WTC11 (cell line): ENCODE measurements around the gene SLC17A9. TPM values are rescaled to one million over a fixed set of nuclear protein-coding genes. Genes with fewer than 3 reads are reported as not detected.

ENCODE experiments used
- ATAC-seq: fragments of 200-7000 bp; cut with Tn5 transposase; 2 replicates; pipeline ENCODE4 v1.10.0; 2021; ENCODE audit warnings: mild to moderate bottlenecking, moderate library complexity
- CTCF ChIA-PET: fragments of 300-600 bp; sonication (Branson Sonifier 250); formaldehyde crosslinking; loops from one replicate; lab custom pipeline; 2021; ENCODE audit warnings: antibody characterized with exemption; lab: Charles Lee
- POLR2A ChIA-PET: fragments of 350-600 bp; sonication (Branson Sonifier 250); formaldehyde crosslinking; loops from one replicate; lab custom pipeline; 2021; ENCODE audit warnings: antibody characterized with exemption; lab: Charles Lee
- DNase-seq: peaks from one replicate; pipeline ENCODE4 v3.0.0; 2021; ENCODE audit warnings: low spot score
- H3K27ac Mint-ChIP-seq: 2 replicates; pipeline ENCODE4 v1.8.0; 2021; ENCODE audit warnings: mixed read lengths
- H3K27me3 Mint-ChIP-seq: 2 replicates; pipeline ENCODE4 v1.8.0; 2021; ENCODE audit warnings: low read depth, mild to moderate bottlenecking, moderate library complexity, mixed read lengths
- H3K36me3 Mint-ChIP-seq: 2 replicates; pipeline ENCODE4 v1.8.0; 2021; ENCODE audit warnings: mixed read lengths
- H3K4me1 Mint-ChIP-seq: 2 replicates; pipeline ENCODE4 v1.8.0; 2022; ENCODE audit warnings: mixed read lengths
- H3K4me3 Mint-ChIP-seq: 2 replicates; pipeline ENCODE4 v1.8.0; 2021; ENCODE audit warnings: mild to moderate bottlenecking, moderate library complexity, mixed read lengths
- H3K9me3 Mint-ChIP-seq: 2 replicates; pipeline ENCODE4 v1.8.0; 2021; ENCODE audit warnings: mixed read lengths
- EMX1 ChIP-seq: fragments of 250-450 bp; sonication (Bioruptor Pico); IDR thresholded peaks from 2 replicates; pipeline ENCODE4 v1.8.0; 2021; ENCODE audit warnings: mild to moderate bottlenecking
- ESRRA ChIP-seq: sonication (generic); formaldehyde crosslinking; IDR thresholded peaks from 2 replicates; pipeline ENCODE4 v1.8.1; 2022; ENCODE audit warnings: mild to moderate bottlenecking, missing genetic modification reagents, borderline replicate concordance
- FOXK1 ChIP-seq: sonication (generic); formaldehyde crosslinking; IDR thresholded peaks from 2 replicates; pipeline ENCODE4 v1.8.0; 2022; ENCODE audit warnings: mild to moderate bottlenecking, moderate library complexity, missing genetic modification reagents
- NR2C2 ChIP-seq: sonication (generic); formaldehyde crosslinking; IDR thresholded peaks from 2 replicates; pipeline ENCODE4 v1.8.0; 2022; ENCODE audit warnings: mild to moderate bottlenecking, missing genetic modification reagents
- RELA ChIP-seq: sonication (generic); formaldehyde crosslinking; IDR thresholded peaks from 2 replicates; pipeline ENCODE4 v1.8.1; 2022; ENCODE audit warnings: missing genetic modification reagents, mild to moderate bottlenecking, borderline replicate concordance
- SP1 ChIP-seq: sonication (generic); formaldehyde crosslinking; conservative IDR thresholded peaks from 2 replicates; pipeline ENCODE4 v1.8.1; 2022; ENCODE audit warnings: missing genetic modification reagents
- TEAD4 ChIP-seq: sonication (generic); formaldehyde crosslinking; IDR thresholded peaks from 2 replicates; pipeline ENCODE4 v1.8.0; 2022; ENCODE audit warnings: mild to moderate bottlenecking, missing genetic modification reagents
- ZNF232 ChIP-seq: sonication (generic); formaldehyde crosslinking; IDR thresholded peaks from 2 replicates; pipeline ENCODE4 v1.8.0; 2022; ENCODE audit warnings: mild to moderate bottlenecking, missing genetic modification reagents
- ZNF263 ChIP-seq: sonication (generic); formaldehyde crosslinking; IDR thresholded peaks from 2 replicates; pipeline ENCODE4 v1.8.1; 2022; ENCODE audit warnings: low read depth, mild to moderate bottlenecking, moderate library complexity, missing genetic modification reagents
- ZNF317 ChIP-seq: sonication (generic); formaldehyde crosslinking; IDR thresholded peaks from 2 replicates; pipeline ENCODE4 v1.8.1; 2023; ENCODE audit warnings: low read depth, mild to moderate bottlenecking, moderate library complexity, missing genetic modification reagents, borderline replicate concordance
- total RNA-seq: library from RNA; stranded (reverse); gene quantifications from 3 replicates; pipeline ENCODE4 v1.2.3, GENCODE V29; 2021
- TF ChIP-seq, protein P1 (sequence below): sonication (generic); formaldehyde crosslinking; IDR thresholded peaks from 2 replicates; pipeline ENCODE4 v1.8.1; 2023; ENCODE audit warnings: mild to moderate bottlenecking, missing genetic modification reagents, moderate library complexity
- TF ChIP-seq, protein P2 (sequence below): sonication (generic); formaldehyde crosslinking; IDR thresholded peaks from 2 replicates; pipeline ENCODE4 v1.8.0; 2022; ENCODE audit warnings: mild to moderate bottlenecking, missing genetic modification reagents
- TF ChIP-seq, protein P3 (sequence below): sonication (generic); formaldehyde crosslinking; IDR thresholded peaks from 2 replicates; pipeline ENCODE4 v1.8.1; 2023; ENCODE audit warnings: mild to moderate bottlenecking, moderate library complexity, missing genetic modification reagents
- TF ChIP-seq, protein P4 (sequence below): sonication (generic); formaldehyde crosslinking; IDR thresholded peaks from 2 replicates; pipeline ENCODE4 v1.8.0; 2022; ENCODE audit warnings: mild to moderate bottlenecking, missing genetic modification reagents
- TF ChIP-seq, protein P5 (sequence below): sonication (generic); formaldehyde crosslinking; IDR thresholded peaks from 2 replicates; pipeline ENCODE4 v1.8.1; 2022; ENCODE audit warnings: mild to moderate bottlenecking, missing genetic modification reagents, moderate library complexity, borderline replicate concordance
- TF ChIP-seq, protein P6 (sequence below): fragments of 250-450 bp; sonication (Bioruptor Pico); conservative IDR thresholded peaks from 2 replicates; pipeline ENCODE4 v1.9.0; 2021; ENCODE audit warnings: mild to moderate bottlenecking
- TF ChIP-seq, protein P7 (sequence below): sonication (generic); formaldehyde crosslinking; IDR thresholded peaks from 2 replicates; pipeline ENCODE4 v1.8.1; 2022; ENCODE audit warnings: low read depth, mild to moderate bottlenecking, moderate library complexity, missing genetic modification reagents, borderline replicate concordance

The SLC17A9 gene
- total RNA-seq, 1 experiment from 2014 or later, result 41.7 TPM

DNA sequence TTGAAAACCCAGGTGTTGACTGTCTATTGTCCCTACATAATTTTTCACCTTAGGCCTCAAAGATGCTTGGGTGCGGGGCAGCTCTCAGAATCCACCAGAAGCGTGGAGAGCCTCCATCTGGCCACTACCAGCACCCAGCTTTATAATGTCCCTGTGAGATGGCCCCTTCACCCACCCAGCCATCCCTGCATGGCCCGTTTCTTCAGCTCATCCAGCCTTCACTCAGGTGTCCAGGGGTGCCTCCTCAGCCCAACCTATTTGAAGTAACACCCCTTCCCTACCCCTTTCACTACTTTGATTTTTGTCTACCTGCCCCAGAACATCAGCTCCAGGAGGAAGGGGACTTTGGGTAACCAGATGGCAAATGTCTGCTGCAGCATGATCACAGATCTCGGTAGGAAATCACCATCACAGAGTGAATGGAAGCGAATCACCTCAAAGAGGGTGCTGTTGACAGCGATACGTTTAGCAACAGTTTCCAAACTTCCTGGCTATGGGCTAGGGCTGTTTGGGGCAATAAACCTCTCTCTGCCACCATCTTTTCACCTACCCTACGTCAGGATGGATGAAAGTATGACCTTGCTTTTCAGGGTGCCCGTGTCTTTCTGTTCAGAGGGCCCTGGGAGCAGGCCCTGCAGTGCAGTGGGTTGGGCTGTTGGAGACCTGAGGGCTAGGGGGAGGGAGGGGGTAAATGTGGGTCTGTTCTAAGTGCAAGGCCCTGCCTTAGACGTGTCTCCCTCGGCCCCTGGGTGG is 1.2 kb upstream of the SLC17A9 start:
- H3K27ac Mint-ChIP-seq, result peak overlapping the region; percentile 84
- TF ChIP-seq FOXK1 (CRISPR knock-in tag) (no peak), ZNF317 (CRISPR knock-in tag) (no peak), ZNF232 (no peak), ZNF263 (no peak), NR2C2 (CRISPR knock-in tag) (no peak), TEAD4 (CRISPR knock-in tag) (no peak), SP1 (CRISPR knock-in tag) (no peak), EMX1 (CRISPR knock-in tag) (no peak), RELA (no peak), ESRRA (CRISPR knock-in tag) (no peak)
- TF ChIP-seq, protein P1, sequence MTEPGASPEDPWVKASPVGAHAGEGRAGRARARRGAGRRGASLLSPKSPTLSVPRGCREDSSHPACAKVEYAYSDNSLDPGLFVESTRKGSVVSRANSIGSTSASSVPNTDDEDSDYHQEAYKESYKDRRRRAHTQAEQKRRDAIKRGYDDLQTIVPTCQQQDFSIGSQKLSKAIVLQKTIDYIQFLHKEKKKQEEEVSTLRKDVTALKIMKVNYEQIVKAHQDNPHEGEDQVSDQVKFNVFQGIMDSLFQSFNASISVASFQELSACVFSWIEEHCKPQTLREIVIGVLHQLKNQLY (CRISPR knock-in tag), result no peak
- TF ChIP-seq, protein P2, sequence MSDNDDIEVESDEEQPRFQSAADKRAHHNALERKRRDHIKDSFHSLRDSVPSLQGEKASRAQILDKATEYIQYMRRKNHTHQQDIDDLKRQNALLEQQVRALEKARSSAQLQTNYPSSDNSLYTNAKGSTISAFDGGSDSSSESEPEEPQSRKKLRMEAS, result no peak
- TF ChIP-seq, protein P3, sequence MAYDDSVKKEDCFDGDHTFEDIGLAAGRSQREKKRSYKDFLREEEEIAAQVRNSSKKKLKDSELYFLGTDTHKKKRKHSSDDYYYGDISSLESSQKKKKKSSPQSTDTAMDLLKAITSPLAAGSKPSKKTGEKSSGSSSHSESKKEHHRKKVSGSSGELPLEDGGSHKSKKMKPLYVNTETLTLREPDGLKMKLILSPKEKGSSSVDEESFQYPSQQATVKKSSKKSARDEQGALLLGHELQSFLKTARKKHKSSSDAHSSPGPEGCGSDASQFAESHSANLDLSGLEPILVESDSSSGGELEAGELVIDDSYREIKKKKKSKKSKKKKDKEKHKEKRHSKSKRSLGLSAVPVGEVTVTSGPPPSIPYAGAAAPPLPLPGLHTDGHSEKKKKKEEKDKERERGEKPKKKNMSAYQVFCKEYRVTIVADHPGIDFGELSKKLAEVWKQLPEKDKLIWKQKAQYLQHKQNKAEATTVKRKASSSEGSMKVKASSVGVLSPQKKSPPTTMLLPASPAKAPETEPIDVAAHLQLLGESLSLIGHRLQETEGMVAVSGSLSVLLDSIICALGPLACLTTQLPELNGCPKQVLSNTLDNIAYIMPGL (CRISPR knock-in tag), result no peak
- TF ChIP-seq, protein P4, sequence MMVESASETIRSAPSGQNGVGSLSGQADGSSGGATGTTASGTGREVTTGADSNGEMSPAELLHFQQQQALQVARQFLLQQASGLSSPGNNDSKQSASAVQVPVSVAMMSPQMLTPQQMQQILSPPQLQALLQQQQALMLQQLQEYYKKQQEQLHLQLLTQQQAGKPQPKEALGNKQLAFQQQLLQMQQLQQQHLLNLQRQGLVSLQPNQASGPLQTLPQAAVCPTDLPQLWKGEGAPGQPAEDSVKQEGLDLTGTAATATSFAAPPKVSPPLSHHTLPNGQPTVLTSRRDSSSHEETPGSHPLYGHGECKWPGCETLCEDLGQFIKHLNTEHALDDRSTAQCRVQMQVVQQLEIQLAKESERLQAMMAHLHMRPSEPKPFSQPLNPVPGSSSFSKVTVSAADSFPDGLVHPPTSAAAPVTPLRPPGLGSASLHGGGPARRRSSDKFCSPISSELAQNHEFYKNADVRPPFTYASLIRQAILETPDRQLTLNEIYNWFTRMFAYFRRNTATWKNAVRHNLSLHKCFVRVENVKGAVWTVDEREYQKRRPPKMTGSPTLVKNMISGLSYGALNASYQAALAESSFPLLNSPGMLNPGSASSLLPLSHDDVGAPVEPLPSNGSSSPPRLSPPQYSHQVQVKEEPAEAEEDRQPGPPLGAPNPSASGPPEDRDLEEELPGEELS (CRISPR knock-in tag), result no peak
- TF ChIP-seq, protein P5, sequence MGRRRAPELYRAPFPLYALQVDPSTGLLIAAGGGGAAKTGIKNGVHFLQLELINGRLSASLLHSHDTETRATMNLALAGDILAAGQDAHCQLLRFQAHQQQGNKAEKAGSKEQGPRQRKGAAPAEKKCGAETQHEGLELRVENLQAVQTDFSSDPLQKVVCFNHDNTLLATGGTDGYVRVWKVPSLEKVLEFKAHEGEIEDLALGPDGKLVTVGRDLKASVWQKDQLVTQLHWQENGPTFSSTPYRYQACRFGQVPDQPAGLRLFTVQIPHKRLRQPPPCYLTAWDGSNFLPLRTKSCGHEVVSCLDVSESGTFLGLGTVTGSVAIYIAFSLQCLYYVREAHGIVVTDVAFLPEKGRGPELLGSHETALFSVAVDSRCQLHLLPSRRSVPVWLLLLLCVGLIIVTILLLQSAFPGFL, result no peak
- TF ChIP-seq, protein P6, sequence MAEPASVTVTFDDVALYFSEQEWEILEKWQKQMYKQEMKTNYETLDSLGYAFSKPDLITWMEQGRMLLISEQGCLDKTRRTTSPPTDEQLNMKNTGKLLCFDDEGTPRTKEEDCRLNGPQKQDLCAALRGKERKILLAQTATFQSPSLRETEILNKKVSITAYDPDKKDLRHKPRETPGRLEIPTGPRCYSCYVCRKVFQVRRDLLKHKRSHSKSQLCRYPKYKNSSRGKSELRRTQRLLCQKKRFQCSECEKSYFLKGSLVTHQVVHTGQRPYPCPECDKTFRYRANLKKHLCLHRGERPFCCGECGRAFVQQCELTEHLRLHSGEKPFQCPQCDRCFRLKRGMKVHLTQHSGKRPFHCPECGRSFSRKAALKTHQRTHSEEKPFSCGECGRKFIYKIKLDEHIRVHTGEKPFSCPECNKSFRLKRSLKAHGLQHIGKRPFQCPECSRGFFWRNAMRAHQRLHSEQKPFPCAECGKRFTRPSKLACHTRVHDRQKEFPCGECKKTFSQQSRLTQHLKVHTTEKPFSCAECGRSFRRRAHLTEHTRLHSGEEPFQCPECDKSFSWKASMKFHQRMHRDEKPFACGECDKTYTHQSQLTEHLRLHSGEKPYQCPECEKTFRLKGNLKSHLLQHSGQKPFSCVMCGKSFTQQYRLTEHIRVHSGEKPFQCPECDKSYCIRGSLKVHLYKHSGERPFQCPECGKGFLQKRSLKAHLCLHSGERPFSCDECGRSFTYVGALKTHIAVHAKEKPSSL (CRISPR knock-in tag), result no peak
- TF ChIP-seq, protein P7, sequence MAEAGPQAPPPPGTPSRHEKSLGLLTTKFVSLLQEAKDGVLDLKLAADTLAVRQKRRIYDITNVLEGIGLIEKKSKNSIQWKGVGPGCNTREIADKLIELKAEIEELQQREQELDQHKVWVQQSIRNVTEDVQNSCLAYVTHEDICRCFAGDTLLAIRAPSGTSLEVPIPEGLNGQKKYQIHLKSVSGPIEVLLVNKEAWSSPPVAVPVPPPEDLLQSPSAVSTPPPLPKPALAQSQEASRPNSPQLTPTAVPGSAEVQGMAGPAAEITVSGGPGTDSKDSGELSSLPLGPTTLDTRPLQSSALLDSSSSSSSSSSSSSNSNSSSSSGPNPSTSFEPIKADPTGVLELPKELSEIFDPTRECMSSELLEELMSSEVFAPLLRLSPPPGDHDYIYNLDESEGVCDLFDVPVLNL (CRISPR knock-in tag), result no peak

More for the DNA sequence above, 1.2 kb upstream of the SLC17A9 start:
- ChIA-PET POLR2A (no interaction called here), CTCF (interaction anchor here (2.4 kb wide), 1 partner anchor 58 kb away, joined by 7 read pairs; no protein-coding TSS in a partner anchor)
- DNase-seq, result no peak
- Mint-ChIP-seq H3K27me3 (no peaks in the 10 kb centered on the region), H3K36me3 (peaks cover 41% of the 10 kb centered on the region), H3K9me3 (no peaks in the 10 kb centered on the region), H3K4me3 (peak overlapping the region; percentile 24; the same call in 1 of the 2 replicates), H3K4me1 (peaks cover 17% of the 10 kb centered on the region)
- no peak for ATAC-seq
